Stimulated activated CD4-positive, alpha-beta T cell treated with anti-CD3 and anti-CD28 coated beads, Interleukin-2, amount 100 ng/mL, for 4 hours (primary cell): ENCODE results near the gene PIGU.

Experiments
- DNase-seq: peaks from one replicate; pipeline ENCODE4 v3.0.0-alpha.2; 2020; ENCODE audit warnings: low read depth

Gene PIGU

DNA sequence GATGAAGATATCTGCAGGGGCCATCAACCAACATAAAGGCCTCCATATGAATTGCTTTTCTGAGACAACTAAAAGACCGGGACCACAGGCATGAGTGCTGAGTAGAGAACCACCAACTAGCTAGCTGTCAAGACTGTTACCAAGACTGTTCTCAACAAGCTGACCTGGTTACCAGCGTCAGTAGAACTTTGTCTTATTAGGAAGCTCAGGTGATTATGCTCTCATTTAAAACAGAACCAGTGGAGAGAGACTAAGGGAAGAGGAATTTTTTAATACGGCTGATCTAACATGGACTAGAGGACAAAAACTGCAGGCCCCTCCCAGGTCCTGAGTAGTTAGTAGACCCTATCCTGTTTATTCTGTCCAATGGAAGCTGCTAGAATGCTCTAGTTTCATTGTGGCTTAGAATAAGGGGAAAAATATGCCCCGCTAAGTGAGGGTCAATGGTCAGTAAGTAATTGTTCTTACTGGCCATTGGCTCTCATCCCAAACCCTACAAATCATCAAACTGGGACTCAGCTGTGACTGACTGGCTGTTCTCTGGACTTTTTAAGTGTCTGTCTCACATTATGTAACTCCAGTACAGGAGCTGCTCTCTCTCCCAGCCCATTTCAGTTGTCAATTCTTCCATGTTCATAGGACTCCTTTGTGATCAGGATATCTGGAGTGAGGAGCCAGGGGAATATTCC is 164.5 kb downstream of the PIGU start:
- DNase-seq: no peak

DNA sequence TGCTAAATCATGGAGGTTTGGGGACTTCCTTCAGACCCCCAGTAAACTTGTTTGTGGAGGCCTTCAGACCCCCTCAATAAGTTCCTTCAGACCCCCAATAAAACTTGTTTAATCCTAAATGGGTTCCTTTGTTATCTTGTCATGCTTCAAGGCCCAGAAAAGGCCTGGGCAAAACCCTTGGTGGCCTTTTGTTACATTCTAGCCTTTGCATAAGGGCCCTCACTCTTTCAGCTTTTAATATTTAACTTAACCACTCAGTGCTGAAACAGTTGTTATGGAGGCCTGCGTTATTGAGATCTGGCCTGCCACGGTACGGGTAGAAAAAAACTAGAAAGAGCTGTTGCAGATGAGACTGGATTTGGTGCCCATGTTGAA is 165.0 kb downstream of the PIGU start:
- DNase-seq: no peak

DNA sequence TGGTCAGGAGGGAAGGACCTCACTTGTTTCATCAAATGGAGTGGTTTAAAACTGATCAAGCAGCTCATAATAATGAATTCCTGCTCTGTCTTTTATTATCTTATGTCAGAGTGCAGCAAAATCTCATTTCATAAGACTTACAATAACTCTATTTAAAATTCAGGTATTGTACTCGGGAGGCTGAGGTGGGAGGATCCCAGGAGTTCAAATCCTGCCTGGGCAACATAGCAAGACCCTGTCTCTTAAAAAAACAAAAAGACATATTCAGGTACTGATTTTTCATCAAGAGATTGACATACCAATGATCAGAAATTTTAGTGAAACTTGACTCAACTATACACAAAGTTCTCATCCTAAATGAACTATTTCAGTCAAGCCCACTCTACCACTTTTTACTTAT is 166.3 kb downstream of the PIGU start:
- no peak for DNase-seq
